Glomerular visceral epithelial cell (primary cell): ENCODE data around the gene SIRPB2.
A peak's percentile ranks its signal among the peaks of the same experiment; 100 is the strongest.

Experiments
- DNase-seq: peaks from one replicate; pipeline ENCODE4 v3.0.0-alpha.2; 2016; ENCODE audit errors: extremely low spot score

SIRPB2 gene

DNA sequence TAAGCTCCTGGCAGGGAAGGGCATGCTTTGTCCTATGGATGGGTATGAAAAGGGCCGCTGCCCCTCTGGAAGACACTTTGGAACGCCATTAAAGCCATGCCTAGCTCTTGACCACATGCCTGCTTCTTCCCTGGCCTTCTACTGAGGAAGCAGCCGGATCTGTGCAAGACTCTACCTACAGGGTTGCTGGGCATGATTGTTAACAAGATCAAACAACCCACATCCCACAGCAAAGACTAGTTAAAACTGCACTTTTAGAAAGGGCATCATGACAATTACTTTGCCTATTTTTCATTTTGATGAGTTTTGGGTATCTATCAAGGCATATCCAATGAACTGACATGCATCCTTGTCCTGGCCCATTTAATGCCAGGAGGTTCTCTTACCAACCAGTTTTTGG, 50.1 kb downstream of the SIRPB2 start:
- no peak for DNase-seq

DNA sequence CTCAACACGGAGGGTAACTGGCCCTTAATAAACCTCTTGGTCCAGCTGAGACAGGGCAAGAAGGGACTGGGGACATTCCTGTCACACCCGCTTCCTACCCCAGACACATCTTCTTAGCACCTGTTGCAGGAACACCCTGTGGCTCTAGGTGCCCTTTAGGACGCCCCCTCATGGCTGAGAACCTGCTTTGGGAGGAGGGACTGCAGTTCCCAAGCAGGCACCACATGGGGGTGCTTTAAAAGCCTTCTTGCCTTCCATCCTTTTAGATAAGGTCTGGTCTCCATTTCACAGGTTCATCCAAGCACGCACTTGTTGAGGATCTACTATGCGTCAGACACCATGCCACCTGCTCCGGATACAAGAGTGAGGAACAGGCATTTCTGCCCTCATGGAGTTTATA, 51.2 kb downstream of the SIRPB2 start:
- peak; percentile 23 for DNase-seq

DNA sequence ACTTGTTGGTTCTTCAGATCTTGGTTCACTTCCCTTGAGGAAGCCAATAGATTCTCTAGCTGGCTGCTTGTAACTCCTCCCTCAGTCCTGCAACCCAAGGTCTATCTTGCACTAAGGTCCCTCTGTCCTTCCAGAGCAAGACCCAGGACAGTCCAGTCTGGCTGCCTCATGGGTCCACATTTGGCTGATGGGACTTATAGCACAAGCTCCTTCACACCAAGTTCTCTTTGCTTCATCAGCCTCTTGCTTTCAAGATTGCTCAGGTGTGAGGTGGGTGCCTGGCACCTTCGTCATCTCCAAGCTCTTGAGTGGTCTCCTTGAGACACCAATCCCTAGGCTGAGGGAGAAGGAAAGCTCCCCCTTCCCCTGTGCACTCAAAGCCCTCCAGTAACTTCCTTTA, 52.9 kb downstream of the SIRPB2 start:
- DNase-seq, result no peak

DNA sequence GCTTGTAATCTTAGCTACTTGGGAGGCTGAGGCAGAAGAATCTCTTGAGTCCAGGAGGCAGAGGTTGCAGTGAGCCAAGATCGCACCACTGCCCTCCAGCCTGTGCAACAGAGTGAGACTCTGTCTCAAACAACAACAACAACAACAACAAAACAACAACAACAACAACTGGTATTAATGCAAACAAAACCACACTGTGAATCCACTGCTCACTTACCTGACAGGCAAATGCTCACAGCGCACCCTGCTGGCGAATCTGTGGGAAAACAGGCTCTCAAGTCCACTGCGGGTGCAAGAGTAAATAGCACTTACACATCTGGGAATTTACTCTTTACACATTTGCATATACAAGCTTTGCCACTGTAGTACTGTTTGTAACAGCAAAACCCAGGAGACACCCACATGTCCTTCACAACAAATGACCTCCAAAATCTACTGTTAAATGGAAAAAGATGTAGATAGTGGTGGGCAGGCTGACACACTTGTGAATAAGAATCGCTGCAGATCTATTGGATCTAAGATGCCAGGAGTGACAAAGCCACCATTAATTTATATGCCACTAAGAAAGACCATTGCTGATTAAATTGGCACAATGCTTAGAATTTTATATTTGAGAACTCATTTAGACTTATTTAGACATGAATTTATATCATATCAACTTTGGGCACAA, 53.9 kb downstream of the SIRPB2 start:
- peak; percentile 80 for DNase-seq

GRCh38 chr20:1436263-1436662, 55.0 kb downstream of the SIRPB2 start:
- no peak for DNase-seq

GRCh38 chr20:1435337-1435699, 55.9 kb downstream of the SIRPB2 start:
- no peak for DNase-seq

- peak; percentile 89 for DNase-seq
Measured at GRCh38 chr20:1434571-1435336, 56.5 kb downstream of the SIRPB2 start.

DNA sequence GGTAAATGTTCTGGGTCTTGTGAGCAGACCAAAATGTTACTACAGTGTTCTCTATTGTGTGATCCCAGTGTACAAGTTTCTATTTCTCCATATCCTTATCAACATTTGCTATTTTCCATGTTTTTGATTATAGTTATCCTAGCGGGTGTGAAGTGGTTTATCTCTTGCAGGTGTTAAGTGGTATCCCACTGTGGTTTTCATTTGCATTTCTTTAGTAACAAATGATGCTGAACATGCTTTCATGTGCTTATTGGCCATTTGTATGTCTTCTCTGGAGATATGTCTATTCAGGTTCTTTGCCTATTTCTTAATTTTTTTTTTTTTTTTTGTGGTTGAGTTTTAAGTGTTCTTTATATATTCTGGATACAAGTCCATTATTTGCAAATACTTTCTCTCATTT, 60.1 kb downstream of the SIRPB2 start:
- no peak for DNase-seq

- DNase-seq, result no peak
Measured at GRCh38 chr20:1430004-1430451, 61.2 kb downstream of the SIRPB2 start.

DNA sequence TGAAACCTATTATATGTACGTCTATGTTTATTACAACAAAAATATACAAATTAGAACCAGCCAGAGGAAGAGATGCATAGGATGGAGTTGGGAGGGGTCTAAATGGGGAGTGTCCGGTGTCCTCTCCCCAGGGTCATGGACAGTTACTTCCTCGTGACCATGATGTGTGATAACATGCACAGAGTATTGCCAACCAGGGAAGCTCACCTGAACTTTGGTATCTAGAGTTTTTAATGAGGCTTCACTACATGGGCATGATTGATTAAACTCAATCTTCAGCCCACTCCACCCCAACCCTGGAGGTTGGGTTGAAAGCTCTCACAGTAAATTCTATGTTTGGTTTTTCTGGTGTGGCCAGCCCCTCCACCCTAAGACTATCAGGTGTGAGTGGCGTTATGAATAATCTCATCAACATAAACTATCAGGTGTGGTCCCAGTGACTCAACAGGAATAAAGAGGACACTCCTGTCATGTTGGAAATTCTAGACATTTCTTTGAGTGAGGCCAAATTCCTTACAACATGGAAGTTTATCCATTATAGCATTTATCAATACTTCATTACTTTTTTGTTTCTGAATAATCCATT, 62.0 kb downstream of the SIRPB2 start:
- no peak for DNase-seq

DNA sequence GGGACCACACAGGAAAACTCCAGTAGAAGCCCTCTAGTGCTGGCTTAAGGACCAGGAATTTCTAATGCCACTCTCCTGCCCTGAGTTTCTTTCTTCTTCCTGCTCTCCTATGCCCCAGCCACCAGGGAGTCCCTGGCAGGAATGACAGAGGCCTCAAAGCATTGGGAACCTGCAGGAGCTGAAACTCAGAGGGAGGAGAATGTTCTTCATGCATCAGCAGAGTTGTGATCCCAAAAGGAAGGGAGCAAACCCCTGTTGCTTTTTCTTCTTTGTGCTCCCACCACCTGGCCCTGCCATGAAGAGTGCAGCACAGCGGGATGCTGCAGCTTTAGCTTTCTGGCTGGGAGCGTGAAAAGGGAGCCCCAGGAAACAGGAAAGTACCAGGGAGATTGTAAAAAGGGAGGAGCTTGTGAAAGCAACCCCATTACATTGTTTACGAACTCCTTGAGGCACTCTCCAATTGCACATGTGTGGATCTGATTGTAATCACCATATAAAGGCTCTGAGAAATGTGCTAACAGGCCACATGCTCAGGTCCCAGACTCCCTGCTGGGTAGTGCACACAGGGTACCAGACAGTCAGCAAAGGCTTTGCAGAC, 63.7 kb downstream of the SIRPB2 start:
- DNase-seq, result no peak

- DNase-seq, result no peak
Measured at GRCh38 chr20:1426231-1426849, 64.9 kb downstream of the SIRPB2 start.
